GM23338 (cell line): ENCODE data around the gene KCNQ5. TPM values are rescaled to one million over a fixed set of nuclear protein-coding genes. Genes with fewer than 3 reads are reported as not detected.

Experiments
- ATAC-seq: fragments of 200-7000 bp; cut with Tn5 transposase; 3 replicates; pipeline ENCODE4 v1.9.1; 2020
- DNase-seq: peaks from one replicate; pipeline ENCODE4 v3.0.0-alpha.2; 2015; ENCODE audit warnings: low spot score
- H2AFZ ChIP-seq: fragments of 200-600 bp; sonication (generic); 2 replicates; pipeline ENCODE4 v1.8.0; 2016; ENCODE audit warnings: antibody characterized with exemption, mild to moderate bottlenecking, moderate library complexity
- H3F3A ChIP-seq: fragments of 200-600 bp; sonication (generic); replicated peaks from 2 replicates; pipeline ENCODE4 v1.8.0; 2017; ENCODE audit warnings: antibody characterized with exemption, mixed run types, low read depth
- H3K27ac ChIP-seq: fragments of 200-600 bp; sonication (generic); 2 replicates; pipeline ENCODE4 v1.6.1; 2016; ENCODE audit warnings: low read depth
- H3K27me3 ChIP-seq: fragments of 200-600 bp; sonication (generic); 2 replicates; pipeline ENCODE4 v1.8.0; 2016; ENCODE audit warnings: mild to moderate bottlenecking, mixed run types, moderate library complexity; ENCODE audit not compliant: insufficient read depth
- H3K36me3 ChIP-seq: fragments of 200-600 bp; sonication (generic); 2 replicates; pipeline ENCODE4 v1.8.0; 2016; ENCODE audit warnings: mild to moderate bottlenecking; ENCODE audit not compliant: insufficient read depth
- H3K4me1 ChIP-seq: fragments of 200-600 bp; sonication (generic); 2 replicates; pipeline ENCODE4 v1.8.0; 2016; ENCODE audit warnings: mild to moderate bottlenecking, moderate library complexity; ENCODE audit not compliant: insufficient read depth
- H3K4me2 ChIP-seq: fragments of 200-600 bp; sonication (generic); 2 replicates; pipeline ENCODE4 v1.7.1; 2017; ENCODE audit warnings: mixed run types
- H3K4me3 ChIP-seq: fragments of 200-600 bp; sonication (generic); 2 replicates; pipeline ENCODE4 v1.6.1; 2016; ENCODE audit warnings: mixed run types
- H3K79me2 ChIP-seq: fragments of 200-600 bp; sonication (generic); replicated peaks from 2 replicates; pipeline ENCODE4 v1.8.0; 2017; ENCODE audit warnings: mild to moderate bottlenecking; ENCODE audit not compliant: insufficient read depth
- H3K9me2 ChIP-seq: fragments of 200-600 bp; sonication (generic); 2 replicates; pipeline ENCODE4 v1.8.0; 2017; ENCODE audit not compliant: insufficient read depth
- H4K20me1 ChIP-seq: fragments of 200-600 bp; sonication (generic); replicated peaks from 2 replicates; pipeline ENCODE4 v1.8.0; 2017; ENCODE audit warnings: mild to moderate bottlenecking; ENCODE audit not compliant: insufficient read depth
- H3K27ac Mint-ChIP-seq: 2 replicates; pipeline ENCODE4 v1.8.0; 2020; ENCODE audit warnings: inconsistent platforms, mild to moderate bottlenecking, moderate library complexity, mixed read lengths
- H3K27me3 Mint-ChIP-seq: 3 replicates; pipeline ENCODE4 v1.8.0; 2022; ENCODE audit warnings: low read depth, mild to moderate bottlenecking, moderate library complexity, mixed read lengths, inconsistent platforms; ENCODE audit not compliant: insufficient read depth, poor library complexity
- H3K36me3 Mint-ChIP-seq: 3 replicates; pipeline ENCODE4 v1.8.0; 2021; ENCODE audit warnings: low read depth, mild to moderate bottlenecking, inconsistent platforms, moderate library complexity, mixed read lengths
- H3K4me1 Mint-ChIP-seq: 3 replicates; pipeline ENCODE4 v1.8.0; 2020; ENCODE audit warnings: mild to moderate bottlenecking, inconsistent platforms, mixed read lengths
- H3K4me3 Mint-ChIP-seq: 3 replicates; pipeline ENCODE4 v1.8.0; 2021; ENCODE audit warnings: moderate library complexity, mild to moderate bottlenecking, inconsistent platforms, mixed read lengths
- H3K9me3 Mint-ChIP-seq: 3 replicates; pipeline ENCODE4 v1.8.0; 2020; ENCODE audit warnings: moderate library complexity, mild to moderate bottlenecking, inconsistent platforms, mixed read lengths
- EZH2phosphoT487 ChIP-seq: fragments of 200-600 bp; sonication (generic); IDR thresholded peaks from one replicate; pipeline ENCODE4 v1.8.1; 2018; ENCODE audit warnings: antibody characterized with exemption; ENCODE audit not compliant: unreplicated experiment
- JUNB ChIP-seq: IDR thresholded peaks from one replicate; pipeline ENCODE4 v1.6.1; 2016; ENCODE audit warnings: antibody characterized with exemption; ENCODE audit not compliant: unreplicated experiment
- REST ChIP-seq: IDR thresholded peaks from one replicate; pipeline ENCODE4 v1.6.1; 2018; ENCODE audit warnings: antibody characterized with exemption; ENCODE audit not compliant: unreplicated experiment
- STAT1 ChIP-seq: IDR thresholded peaks from one replicate; pipeline ENCODE4 v1.6.1; 2016; ENCODE audit warnings: antibody characterized with exemption; ENCODE audit not compliant: unreplicated experiment
- polyA plus RNA-seq: library from polyadenylated mRNA; unstranded; fragments of >200 nt; fragmentation: Nextera tagmentation; extraction: Ambion mirVana; gene quantifications from 2 replicates; pipeline ENCODE4 v1.2.1, GENCODE V29; 2016
- total RNA-seq: library from RNA; depleted of rRNA; stranded (reverse); fragments of >200 nt; shearing (Covaris generic); gene quantifications from 2 replicates; pipeline ENCODE4 v1.2.3, GENCODE V29; 2014
- TF ChIP-seq, protein P1 (sequence below): fragments of 250-450 bp; sonication (Bioruptor Pico); IDR thresholded peaks from 2 replicates; pipeline ENCODE4 v1.5.0; 2020; ENCODE audit warnings: mild to moderate bottlenecking, moderate library complexity

Gene KCNQ5
- total and polyA plus RNA-seq, 2 experiments from 2014 or later = 0.68 to 0.87 TPM

GRCh38 chr6:72793641-72794395, 172.0 kb downstream of the KCNQ5 start (continued):
- TF ChIP-seq, protein P1, sequence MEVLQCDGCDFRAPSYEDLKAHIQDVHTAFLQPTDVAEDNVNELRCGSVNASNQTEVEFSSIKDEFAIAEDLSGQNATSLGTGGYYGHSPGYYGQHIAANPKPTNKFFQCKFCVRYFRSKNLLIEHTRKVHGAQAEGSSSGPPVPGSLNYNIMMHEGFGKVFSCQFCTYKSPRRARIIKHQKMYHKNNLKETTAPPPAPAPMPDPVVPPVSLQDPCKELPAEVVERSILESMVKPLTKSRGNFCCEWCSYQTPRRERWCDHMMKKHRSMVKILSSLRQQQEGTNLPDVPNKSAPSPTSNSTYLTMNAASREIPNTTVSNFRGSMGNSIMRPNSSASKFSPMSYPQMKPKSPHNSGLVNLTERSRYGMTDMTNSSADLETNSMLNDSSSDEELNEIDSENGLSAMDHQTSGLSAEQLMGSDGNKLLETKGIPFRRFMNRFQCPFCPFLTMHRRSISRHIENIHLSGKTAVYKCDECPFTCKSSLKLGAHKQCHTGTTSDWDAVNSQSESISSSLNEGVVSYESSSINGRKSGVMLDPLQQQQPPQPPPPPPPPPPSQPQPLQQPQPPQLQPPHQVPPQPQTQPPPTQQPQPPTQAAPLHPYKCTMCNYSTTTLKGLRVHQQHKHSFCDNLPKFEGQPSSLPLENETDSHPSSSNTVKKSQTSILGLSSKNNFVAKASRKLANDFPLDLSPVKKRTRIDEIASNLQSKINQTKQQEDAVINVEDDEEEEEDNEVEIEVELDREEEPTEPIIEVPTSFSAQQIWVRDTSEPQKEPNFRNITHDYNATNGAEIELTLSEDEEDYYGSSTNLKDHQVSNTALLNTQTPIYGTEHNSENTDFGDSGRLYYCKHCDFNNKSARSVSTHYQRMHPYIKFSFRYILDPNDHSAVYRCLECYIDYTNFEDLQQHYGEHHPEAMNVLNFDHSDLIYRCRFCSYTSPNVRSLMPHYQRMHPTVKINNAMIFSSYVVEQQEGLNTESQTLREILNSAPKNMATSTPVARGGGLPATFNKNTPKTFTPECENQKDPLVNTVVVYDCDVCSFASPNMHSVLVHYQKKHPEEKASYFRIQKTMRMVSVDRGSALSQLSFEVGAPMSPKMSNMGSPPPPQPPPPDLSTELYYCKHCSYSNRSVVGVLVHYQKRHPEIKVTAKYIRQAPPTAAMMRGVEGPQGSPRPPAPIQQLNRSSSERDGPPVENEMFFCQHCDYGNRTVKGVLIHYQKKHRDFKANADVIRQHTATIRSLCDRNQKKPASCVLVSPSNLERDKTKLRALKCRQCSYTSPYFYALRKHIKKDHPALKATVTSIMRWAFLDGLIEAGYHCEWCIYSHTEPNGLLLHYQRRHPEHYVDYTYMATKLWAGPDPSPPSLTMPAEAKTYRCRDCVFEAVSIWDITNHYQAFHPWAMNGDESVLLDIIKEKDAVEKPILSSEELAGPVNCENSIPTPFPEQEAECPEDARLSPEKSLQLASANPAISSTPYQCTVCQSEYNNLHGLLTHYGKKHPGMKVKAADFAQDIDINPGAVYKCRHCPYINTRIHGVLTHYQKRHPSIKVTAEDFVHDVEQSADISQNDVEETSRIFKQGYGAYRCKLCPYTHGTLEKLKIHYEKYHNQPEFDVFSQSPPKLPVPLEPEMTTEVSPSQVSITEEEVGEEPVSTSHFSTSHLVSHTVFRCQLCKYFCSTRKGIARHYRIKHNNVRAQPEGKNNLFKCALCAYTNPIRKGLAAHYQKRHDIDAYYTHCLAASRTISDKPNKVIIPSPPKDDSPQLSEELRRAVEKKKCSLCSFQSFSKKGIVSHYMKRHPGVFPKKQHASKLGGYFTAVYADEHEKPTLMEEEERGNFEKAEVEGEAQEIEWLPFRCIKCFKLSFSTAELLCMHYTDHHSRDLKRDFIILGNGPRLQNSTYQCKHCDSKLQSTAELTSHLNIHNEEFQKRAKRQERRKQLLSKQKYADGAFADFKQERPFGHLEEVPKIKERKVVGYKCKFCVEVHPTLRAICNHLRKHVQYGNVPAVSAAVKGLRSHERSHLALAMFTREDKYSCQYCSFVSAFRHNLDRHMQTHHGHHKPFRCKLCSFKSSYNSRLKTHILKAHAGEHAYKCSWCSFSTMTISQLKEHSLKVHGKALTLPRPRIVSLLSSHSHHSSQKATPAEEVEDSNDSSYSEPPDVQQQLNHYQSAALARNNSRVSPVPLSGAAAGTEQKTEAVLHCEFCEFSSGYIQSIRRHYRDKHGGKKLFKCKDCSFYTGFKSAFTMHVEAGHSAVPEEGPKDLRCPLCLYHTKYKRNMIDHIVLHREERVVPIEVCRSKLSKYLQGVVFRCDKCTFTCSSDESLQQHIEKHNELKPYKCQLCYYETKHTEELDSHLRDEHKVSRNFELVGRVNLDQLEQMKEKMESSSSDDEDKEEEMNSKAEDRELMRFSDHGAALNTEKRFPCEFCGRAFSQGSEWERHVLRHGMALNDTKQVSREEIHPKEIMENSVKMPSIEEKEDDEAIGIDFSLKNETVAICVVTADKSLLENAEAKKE (CRISPR knock-in tag) = no peak
- TF ChIP-seq REST = no peak
- no peak for TF ChIP-seq JUNB

- Histone ChIP-seq H3K4me1 (peaks cover 5% of the 10 kb centered on the region; the same call in 1 of the 2 replicates), H3K27me3 (no peaks in the 10 kb centered on the region), H3K27ac (no peak overlapping the region), H3F3A (no peaks in the 10 kb centered on the region), H3K79me2 (no peaks in the 10 kb centered on the region), H4K20me1 (no peaks in the 10 kb centered on the region), H2AFZ (no peak overlapping the region), H3K9me2 (no peaks in the 10 kb centered on the region), H3K36me3 (no peaks in the 10 kb centered on the region), H3K4me3 (no peak overlapping the region), H3K4me2 (no peak overlapping the region)
- DNase-seq (no peak), ATAC-seq (no peak)
- Mint-ChIP-seq H3K27me3 (no peaks in the 10 kb centered on the region), H3K9me3 (0 out of 3 replicates have a peak, but pooled peaks cover 3% of the 10 kb centered on the region), H3K4me1 (no peaks in the 10 kb centered on the region), H3K27ac (no peak overlapping the region), H3K4me3 (no peak overlapping the region), H3K36me3 (no peaks in the 10 kb centered on the region)
- no peak for TF ChIP-seq STAT1
- TF ChIP-seq EZH2phosphoT487 = no peak
- TF ChIP-seq, protein P1 (CRISPR knock-in tag) = no peak
Measured at GRCh38 chr6:72798196-72798595, 176.3 kb downstream of the KCNQ5 start.
